ENCODE data around the gene PPP1R3C.

DNA sequence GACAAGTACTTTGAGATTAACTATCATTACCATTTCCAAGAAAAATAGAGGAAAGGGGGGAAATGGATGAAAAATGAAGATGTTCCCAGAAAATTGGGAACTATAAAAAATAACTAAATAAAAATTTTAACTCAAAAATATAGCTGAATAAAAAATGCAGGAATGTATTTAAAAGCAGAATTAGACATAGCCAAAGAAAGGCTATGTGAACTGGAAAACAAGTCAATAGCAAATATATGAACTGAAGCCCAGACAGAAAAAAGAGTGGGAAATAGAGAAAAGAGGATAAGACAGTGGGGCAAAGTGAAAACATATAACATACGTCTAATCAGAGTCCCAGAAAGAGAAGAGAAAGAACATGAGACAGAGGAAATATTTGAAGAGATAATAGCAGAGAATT, 10.3 kb downstream of the PPP1R3C start:
- no peak for TF ChIP-seq TCF7L2 (IDR thresholded peaks at IDR 0.05; ENCODE audit: borderline replicate concordance, low read depth, low read length)
- no peak for TF ChIP-seq ZBTB48 (tag by site-specific recombination; IDR thresholded peaks at IDR 0.05)
- no peak for TF ChIP-seq ZNF785 (tag by site-specific recombination; IDR thresholded peaks at IDR 0.05)
- TF ChIP-seq ZNF280D (tag by site-specific recombination; IDR thresholded peaks at IDR 0.05): no peak
- no peak for TF ChIP-seq ZFP69B (tag by site-specific recombination; IDR thresholded peaks at IDR 0.05)
- TF ChIP-seq ZSCAN30 (tag by site-specific recombination; IDR thresholded peaks at IDR 0.05): no peak
